Activated naive CD4-positive, alpha-beta T cell treated with anti-CD3 and anti-CD28 coated beads, Interleukin-2, amount 50 U/mL, for 24 hours (primary cell): ENCODE measurements around the gene COQ3.

Source experiments
- H3K27ac Mint-ChIP-seq: one replicate; pipeline ENCODE4 v1.8.0; 2021; ENCODE audit warnings: mild to moderate bottlenecking, mixed read lengths
- H3K27me3 Mint-ChIP-seq: one replicate; pipeline ENCODE4 v1.8.0; 2021; ENCODE audit warnings: mixed read lengths
- H3K36me3 Mint-ChIP-seq: one replicate; pipeline ENCODE4 v1.8.0; 2021; ENCODE audit warnings: mixed read lengths
- H3K4me1 Mint-ChIP-seq: one replicate; pipeline ENCODE4 v1.8.0; 2021; ENCODE audit warnings: mixed read lengths
- H3K4me3 Mint-ChIP-seq: one replicate; pipeline ENCODE4 v1.8.0; 2021; ENCODE audit warnings: mild to moderate bottlenecking, mixed read lengths
- H3K9me3 Mint-ChIP-seq: one replicate; pipeline ENCODE4 v1.8.0; 2021; ENCODE audit warnings: mixed read lengths

The COQ3 gene, protein sequence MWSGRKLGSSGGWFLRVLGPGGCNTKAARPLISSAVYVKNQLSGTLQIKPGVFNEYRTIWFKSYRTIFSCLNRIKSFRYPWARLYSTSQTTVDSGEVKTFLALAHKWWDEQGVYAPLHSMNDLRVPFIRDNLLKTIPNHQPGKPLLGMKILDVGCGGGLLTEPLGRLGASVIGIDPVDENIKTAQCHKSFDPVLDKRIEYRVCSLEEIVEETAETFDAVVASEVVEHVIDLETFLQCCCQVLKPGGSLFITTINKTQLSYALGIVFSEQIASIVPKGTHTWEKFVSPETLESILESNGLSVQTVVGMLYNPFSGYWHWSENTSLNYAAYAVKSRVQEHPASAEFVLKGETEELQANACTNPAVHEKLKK

DNA sequence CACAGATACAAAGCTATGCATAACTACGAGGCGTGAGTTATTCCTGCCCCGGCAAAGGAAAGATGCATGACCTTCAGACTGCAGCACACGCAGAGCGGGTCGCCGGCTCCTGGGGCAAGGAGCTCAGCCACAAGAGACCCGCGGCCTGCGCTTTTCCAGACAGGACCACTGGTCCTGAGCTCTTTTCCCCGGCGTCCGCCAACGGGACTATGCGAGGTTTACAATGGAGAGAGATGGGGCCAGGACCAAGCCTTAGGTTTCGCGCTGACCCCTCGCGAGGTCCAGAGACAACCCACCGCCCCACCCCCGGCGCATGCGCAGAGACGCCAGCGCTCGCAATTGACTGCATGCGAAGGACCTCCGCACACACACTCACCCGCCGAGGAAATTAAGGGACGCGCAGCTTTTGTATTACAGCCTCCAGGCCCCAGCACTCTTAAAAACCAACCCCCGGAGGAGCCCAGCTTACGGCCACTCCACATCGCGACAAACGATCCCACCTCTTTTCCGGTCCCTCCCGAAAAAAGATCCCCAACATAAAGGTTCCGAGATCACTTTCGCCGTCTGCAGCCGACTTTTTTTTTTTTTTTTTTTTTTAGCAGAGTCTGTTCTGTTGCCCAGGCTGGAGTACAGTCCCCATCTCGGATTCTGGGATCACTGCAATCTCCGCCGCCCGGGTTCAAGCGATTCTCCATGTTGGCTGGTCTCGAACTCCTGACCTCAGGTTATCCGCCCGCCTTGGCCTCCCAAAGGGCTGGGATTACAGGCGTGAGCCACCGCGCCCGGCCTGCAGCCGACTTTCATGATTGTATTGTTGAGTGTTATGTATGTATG is at the start of gene COQ3:
TSS of gene COQ3 (minus strand) at position 498 of the 834 bp plus-strand sequence. CDS start at position 482, 16 bp downstream.
- H3K4me3 Mint-ChIP-seq: peak within 1 kb of the TSS; percentile 93
- H3K36me3 Mint-ChIP-seq: peaks cover 2% of the 10 kb centered on the region
- H3K9me3 Mint-ChIP-seq: no peaks in the 10 kb centered on the region
- peaks cover 21% of the 10 kb centered on the region for H3K4me1 Mint-ChIP-seq
- no peaks in the 10 kb centered on the region for H3K27me3 Mint-ChIP-seq
- peak within 1 kb of the TSS; percentile 96 for H3K27ac Mint-ChIP-seq

DNA sequence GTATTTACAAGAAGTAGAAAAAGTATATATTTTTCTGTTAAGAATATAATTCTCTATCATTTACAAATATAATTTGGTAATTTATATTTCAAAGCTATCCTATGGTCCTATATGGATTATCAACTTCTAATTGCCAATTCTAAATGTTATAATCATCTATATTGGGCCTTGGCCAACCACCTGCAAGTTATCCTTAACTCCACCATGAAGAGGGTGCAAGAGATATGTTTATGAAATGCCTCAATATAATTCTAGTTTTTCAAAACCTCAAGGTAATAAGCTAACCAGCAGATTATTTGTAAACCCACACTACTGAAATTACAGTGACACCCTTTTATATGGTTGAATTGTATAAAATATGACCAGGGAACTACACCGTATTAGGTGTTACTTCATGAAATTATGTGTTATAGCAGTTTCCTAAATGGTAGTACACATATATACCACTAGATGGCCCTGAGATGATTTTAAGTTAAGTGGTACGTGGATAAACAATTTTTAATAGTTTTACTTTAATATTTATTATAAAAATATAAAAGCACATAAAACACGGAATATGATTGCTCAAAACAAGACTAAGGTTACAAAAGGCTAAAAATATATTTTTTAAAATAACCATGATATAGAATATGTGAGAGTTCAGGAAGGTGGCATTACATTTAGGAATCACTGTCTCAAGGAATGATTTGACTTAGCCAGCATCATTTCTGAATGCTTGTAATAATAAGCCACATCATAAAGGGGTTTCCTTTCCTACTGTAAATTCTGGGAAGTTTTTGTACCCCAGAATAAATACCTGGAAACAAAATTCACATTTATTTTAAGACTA is 40.9 kb upstream of the COQ3 start:
- H3K27me3 Mint-ChIP-seq: no peaks in the 10 kb centered on the region
- no peaks in the 10 kb centered on the region for H3K4me1 Mint-ChIP-seq
- H3K9me3 Mint-ChIP-seq: no peaks in the 10 kb centered on the region
- no peak overlapping the region for H3K4me3 Mint-ChIP-seq
- H3K27ac Mint-ChIP-seq: no peak overlapping the region
- H3K36me3 Mint-ChIP-seq: no peaks in the 10 kb centered on the region

DNA sequence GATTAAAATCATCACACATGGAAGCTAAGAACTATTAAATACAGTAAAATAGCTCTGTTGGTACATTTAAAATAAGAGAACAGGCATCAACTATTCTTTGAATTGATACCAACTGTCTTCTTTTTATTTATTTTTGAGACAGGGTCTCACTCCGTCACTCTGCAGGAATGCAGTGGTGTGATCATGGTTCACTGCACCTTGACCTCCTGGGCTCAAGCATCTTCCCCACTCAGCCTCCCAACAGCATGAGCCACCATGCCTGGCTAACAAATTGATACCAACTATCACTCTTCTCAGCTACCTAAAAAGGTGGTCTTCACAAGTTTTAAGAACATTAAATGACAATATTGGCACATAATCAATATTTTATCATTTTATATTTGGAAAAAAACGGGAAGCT is 38.9 kb upstream of the COQ3 start:
- peaks cover 4% of the 10 kb centered on the region for H3K36me3 Mint-ChIP-seq
- no peak overlapping the region for H3K4me3 Mint-ChIP-seq
- H3K27ac Mint-ChIP-seq: no peak overlapping the region
- peaks cover 7% of the 10 kb centered on the region for H3K4me1 Mint-ChIP-seq
- H3K27me3 Mint-ChIP-seq: no peaks in the 10 kb centered on the region
- no peaks in the 10 kb centered on the region for H3K9me3 Mint-ChIP-seq

DNA sequence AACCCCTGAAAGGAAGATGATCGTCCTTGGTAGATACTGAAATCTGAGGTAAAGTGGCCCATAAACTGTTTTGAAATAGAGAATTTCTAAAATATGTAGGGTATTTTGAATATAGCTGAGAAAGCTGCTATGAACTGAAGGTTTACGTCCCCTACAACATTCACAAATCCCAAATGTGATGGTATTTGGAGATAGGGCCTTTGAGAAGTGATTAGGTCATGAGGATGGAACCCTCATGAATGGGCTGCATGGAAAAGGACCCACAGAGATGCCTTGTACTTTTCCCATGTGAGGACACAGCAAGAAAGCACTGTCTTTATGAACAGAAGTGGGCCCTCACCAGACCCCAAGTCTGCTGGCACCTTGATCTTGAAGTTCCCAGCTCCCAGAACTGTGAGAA is 37.9 kb upstream of the COQ3 start:
- Mint-ChIP-seq H3K4me1 (peaks cover 17% of the 10 kb centered on the region), H3K9me3 (no peaks in the 10 kb centered on the region), H3K36me3 (peaks cover 4% of the 10 kb centered on the region), H3K27ac (no peak overlapping the region), H3K27me3 (no peaks in the 10 kb centered on the region), H3K4me3 (no peak overlapping the region)

DNA sequence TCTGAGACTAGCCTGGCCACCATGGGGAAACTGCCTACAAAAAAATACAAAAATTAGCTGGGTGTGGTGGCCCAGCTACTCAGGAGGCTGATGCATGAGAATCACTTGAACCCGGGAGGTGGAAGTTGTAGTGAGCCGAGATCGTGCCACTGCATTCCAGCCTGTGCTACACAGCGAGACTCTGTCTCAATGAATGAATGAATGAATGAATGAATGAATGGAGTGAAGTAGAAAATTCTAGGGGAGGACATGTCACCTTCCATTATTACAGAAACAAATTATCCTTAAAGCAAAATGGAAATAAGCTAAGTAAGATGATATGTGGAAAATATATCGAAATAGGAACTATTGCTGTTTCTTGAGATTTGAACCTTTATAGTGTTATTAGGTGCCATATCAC is 34.0 kb upstream of the COQ3 start:
- no peak overlapping the region for H3K4me3 Mint-ChIP-seq

DNA sequence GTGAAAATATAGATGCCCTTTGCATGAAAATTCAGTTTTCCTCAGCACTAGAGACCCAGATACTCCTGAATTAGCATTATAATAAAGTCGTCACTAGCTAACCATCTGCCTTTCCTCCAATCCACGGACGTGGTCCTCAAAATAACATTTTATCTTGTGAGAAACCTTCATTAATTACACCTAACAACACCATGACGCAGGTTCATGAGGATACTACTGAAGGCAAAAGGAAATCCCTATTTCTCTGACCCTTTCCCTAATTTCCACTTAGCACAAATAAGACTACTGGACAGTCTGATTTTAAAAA is 32.4 kb upstream of the COQ3 start:
- H3K36me3 Mint-ChIP-seq: peaks cover 11% of the 10 kb centered on the region
- no peaks in the 10 kb centered on the region for H3K27me3 Mint-ChIP-seq
- peak overlapping the region; percentile 94 for H3K4me3 Mint-ChIP-seq
- H3K27ac Mint-ChIP-seq: peak overlapping the region; percentile 100
- H3K4me1 Mint-ChIP-seq: peaks cover 57% of the 10 kb centered on the region
- no peaks in the 10 kb centered on the region for H3K9me3 Mint-ChIP-seq

More for the DNA sequence above, 34.0 kb upstream of the COQ3 start:
- H3K27me3 Mint-ChIP-seq: no peaks in the 10 kb centered on the region
- peaks cover 4% of the 10 kb centered on the region for H3K36me3 Mint-ChIP-seq
- no peak overlapping the region for H3K27ac Mint-ChIP-seq
- peaks cover 42% of the 10 kb centered on the region for H3K4me1 Mint-ChIP-seq
- no peaks in the 10 kb centered on the region for H3K9me3 Mint-ChIP-seq

DNA sequence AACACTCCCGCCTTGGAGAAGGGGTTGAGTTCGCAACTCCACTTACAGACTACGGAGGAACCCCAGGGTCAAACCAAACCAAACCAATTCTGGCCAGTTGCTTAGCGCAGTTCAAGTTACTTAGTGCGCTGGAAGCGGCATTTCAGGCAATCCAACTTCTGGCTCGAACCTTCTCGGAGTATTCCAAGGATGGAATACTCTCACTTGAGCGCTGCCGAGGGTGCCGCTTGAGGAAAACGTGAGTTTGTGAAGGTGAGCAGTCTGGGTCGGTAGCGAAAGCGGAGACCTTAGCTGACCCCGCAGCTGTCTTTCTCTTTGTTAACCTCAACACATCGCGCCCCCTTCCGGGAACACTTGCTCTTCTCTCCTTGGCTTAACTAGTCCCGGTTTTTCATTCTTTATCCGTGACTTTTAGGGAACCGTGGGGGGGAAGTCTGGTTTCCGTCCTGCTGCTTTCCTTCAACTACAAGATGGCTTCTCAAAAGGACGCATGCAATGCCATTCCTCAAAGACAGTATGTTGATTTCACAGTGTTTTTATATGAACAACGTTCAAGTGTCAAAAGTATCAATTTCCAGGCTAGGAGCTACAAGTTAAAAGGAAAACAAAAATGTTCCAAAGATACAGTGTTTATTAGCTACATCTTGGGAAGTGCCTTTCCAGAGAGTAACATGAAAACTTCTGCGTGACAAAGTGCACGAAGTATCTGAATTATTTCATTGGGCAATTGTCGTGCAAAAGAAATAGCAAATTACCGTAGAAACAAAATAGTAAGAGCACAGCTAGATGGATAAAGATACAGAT is 31.9 kb upstream of the COQ3 start:
- peaks cover 13% of the 10 kb centered on the region for H3K36me3 Mint-ChIP-seq
- peak overlapping the region; percentile 94 for H3K4me3 Mint-ChIP-seq
- peak overlapping the region; percentile 100 for H3K27ac Mint-ChIP-seq
- H3K4me1 Mint-ChIP-seq: peaks cover 62% of the 10 kb centered on the region
- H3K9me3 Mint-ChIP-seq: no peaks in the 10 kb centered on the region
- no peaks in the 10 kb centered on the region for H3K27me3 Mint-ChIP-seq

DNA sequence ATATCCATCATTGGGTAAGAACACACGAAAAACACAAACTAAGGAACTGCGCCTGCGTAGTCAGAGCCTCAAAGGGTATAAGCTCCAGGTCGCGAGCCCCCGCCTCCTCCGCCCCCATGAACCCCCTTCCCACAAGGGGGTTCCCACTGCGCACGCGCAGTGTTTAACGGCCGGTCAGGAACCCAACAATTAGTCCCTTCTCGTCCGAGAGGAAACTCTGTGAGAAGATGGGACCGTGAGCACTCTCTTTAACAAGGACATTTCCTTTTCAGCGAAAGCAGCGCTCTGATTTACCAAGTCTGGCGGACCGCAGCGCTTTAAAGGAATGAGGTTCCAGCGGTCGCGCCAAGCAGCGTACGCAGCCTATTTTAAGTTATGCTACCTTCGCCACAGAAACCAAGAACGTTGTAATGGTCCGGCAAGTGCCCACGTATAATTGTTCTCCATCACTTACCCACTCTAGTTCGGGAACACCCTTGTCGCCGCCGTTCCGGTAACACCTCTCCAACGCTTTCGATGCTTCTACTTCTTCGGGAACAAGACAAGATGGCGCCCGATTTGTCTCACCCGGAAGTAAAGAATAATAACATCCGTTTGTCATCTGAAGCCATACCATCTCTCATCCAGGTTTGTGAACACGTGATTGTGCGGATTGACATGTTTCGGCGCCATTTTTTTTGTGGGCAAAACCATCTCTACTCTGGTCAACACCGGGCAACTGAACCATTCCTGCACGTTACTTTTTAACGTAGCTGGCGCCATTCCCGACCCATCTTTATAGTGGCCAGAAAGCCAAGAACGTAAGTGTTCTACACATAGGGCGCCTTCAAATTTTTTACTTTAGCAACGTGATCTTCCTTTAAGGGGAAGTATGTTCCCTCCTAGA is 31.0 kb upstream of the COQ3 start, which contains the start of gene PNISR:
TSS of gene PNISR (minus strand) at position 548 of the 886 bp plus-strand sequence. CDS start 10,649 bp downstream, outside the sequence.
- H3K4me1 Mint-ChIP-seq: peaks cover 71% of the 10 kb centered on the region
- H3K9me3 Mint-ChIP-seq: no peaks in the 10 kb centered on the region
- H3K27me3 Mint-ChIP-seq: no peaks in the 10 kb centered on the region
- peak within 1 kb of the TSS; percentile 100 for H3K27ac Mint-ChIP-seq
- H3K36me3 Mint-ChIP-seq: peaks cover 13% of the 10 kb centered on the region
- H3K4me3 Mint-ChIP-seq: peak within 1 kb of the TSS; percentile 94

DNA sequence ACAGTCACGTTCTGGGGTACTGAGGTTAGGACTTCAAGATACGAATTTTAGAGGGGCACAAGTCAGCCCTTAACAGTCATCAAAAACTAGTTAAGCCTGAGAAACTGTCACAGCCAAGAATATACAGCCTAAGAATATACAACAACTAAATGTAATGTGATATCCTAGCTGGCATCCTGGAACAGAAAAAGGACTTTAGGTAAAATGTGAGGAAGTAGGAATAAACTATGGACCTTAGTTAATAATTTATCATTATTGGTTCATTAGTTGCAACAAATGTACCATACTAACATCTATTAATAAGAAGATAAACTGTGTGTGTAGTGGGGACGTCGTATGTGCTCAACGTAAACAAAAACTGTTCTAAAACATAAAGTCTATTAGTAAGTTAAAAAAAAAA is 30.0 kb upstream of the COQ3 start:
- H3K4me1 Mint-ChIP-seq: peaks cover 76% of the 10 kb centered on the region
- no peaks in the 10 kb centered on the region for H3K27me3 Mint-ChIP-seq
- H3K4me3 Mint-ChIP-seq: peak overlapping the region; percentile 94
- peaks cover 11% of the 10 kb centered on the region for H3K36me3 Mint-ChIP-seq
- H3K27ac Mint-ChIP-seq: peak overlapping the region; percentile 100
- H3K9me3 Mint-ChIP-seq: no peaks in the 10 kb centered on the region

DNA sequence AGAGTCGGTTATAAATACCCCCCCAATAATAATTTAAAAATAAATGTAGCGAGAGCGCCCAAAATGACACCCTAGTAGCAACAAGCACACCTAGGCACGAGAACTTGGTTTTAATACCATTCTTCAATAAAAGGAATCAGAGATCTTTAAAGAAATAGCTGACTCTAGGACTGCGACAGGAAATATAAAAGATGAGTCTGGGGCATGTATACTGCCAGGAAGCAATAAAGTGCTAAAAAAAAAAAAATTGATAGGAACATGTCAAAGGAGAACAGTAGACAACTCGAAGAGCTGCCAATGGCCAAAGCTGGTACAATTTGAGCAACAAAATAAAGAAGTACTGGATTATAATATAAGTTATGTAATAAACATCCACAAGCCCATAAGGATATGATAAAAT is 28.9 kb upstream of the COQ3 start:
- Mint-ChIP-seq H3K4me1 (peaks cover 75% of the 10 kb centered on the region), H3K4me3 (peak overlapping the region; percentile 94), H3K9me3 (no peaks in the 10 kb centered on the region), H3K27me3 (no peaks in the 10 kb centered on the region), H3K27ac (no peak overlapping the region), H3K36me3 (peaks cover 9% of the 10 kb centered on the region)

DNA sequence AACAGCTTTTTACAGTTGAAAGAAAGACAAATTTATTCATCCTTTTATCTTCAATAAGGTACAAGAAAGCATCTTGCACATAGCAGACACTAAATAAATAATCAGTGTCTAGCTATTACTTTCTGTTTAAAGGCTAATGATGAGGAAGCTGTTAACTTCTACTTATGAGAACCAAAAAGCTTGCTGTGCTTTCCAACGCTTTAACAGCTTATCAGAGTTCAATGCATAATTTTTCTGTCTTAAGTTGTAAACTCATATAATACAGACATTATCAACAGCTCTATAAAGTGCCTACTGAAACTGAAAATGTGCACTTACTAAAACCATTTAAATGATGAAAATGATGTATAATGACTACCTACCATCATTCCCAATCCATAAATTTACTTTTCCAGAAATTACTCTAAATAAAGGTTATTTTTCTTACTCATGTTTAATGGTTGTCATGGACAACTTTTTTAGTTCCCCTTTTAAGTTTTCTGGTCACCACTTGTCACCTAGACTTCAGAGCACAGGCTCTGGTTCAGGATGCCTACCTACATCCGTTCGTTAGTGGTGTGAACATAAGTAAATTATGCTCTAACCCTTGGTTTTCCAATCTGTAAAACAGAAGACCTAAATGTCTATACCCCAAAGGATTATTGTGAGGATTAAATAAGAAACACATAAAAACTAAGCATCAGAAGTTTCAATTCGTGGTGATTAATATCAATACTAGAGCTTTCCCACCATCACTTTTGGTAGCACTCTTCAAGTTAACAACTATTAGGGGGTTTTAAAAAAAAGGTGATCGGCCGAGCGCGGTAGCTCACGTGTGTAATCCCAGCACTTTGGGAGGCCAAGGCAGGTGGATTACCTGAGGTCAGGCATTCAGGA is 23.1 kb upstream of the COQ3 start:
- no peaks in the 10 kb centered on the region for H3K9me3 Mint-ChIP-seq
- no peaks in the 10 kb centered on the region for H3K27me3 Mint-ChIP-seq
- peaks cover 79% of the 10 kb centered on the region for H3K4me1 Mint-ChIP-seq
- peak overlapping the region; percentile 65 for H3K27ac Mint-ChIP-seq
- peak overlapping the region; percentile 33 for H3K4me3 Mint-ChIP-seq
- H3K36me3 Mint-ChIP-seq: peaks cover 9% of the 10 kb centered on the region

DNA sequence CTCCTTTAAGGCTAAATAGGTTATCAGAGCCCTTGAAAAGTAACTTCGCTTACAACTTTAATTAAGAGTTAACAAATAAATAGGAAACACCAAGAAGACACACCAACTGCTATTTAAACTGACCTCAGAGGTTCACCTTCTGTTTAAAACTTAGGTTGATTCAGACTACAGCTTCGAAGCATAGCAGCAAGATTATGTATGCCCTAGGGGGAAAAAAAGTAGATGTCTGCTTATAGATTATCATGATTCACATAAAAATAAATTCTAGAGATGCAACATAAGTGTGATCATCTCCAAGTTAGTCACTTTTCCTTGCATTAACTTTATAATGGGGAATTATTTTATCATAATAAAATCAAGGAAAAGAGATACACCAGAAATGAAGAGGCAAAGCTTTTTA is 22.2 kb upstream of the COQ3 start:
- Mint-ChIP-seq H3K9me3 (no peaks in the 10 kb centered on the region), H3K27ac (peak overlapping the region; percentile 55), H3K4me1 (peaks cover 77% of the 10 kb centered on the region), H3K36me3 (peaks cover 8% of the 10 kb centered on the region), H3K4me3 (peak overlapping the region; percentile 19), H3K27me3 (no peaks in the 10 kb centered on the region)

DNA sequence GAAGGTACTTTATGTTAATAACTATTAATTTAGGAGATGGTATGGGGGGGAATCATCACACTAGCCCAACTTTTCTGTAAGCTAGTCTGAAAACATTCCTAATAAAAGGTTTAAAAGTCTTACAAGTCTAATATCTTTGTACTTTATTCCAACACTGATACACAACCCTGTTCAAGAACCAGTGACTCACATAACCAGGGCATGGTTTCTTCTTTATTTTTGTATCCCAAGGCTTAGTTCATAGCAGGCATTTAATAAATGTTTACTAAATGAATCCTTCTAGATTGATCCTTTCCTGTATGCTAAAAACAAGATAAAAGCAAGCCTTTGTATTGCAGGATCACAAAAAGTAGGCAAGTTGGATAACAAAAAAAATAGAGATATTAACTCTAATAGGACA is 21.5 kb upstream of the COQ3 start:
- Mint-ChIP-seq H3K36me3 (peaks cover 8% of the 10 kb centered on the region), H3K4me3 (no peak overlapping the region), H3K27me3 (no peaks in the 10 kb centered on the region), H3K27ac (peak overlapping the region; percentile 59), H3K4me1 (peaks cover 75% of the 10 kb centered on the region), H3K9me3 (no peaks in the 10 kb centered on the region)
